Activated CD4-positive, CD25-positive, alpha-beta regulatory T cell treated with anti-CD3 and anti-CD28 coated beads, Interleukin-2, amount 50 U/mL, for 24 hours (primary cell): ENCODE measurements around the gene ZGLP1.
"Not testable (repeated sequence)": the region's sequence is repeated elsewhere in the genome, so short reads cannot be mapped to it uniquely, and the experiment has no call there.

Experiments used
- ATAC-seq, 2 donors: fragments of 150-1000 bp; cut with Tn5 transposase; one replicate each; pipeline ENCODE4 v1.10.0; 2021; ENCODE audit warnings: mild to moderate bottlenecking in 1 of 2, moderate library complexity in 1 of 2

ZGLP1 gene

DNA sequence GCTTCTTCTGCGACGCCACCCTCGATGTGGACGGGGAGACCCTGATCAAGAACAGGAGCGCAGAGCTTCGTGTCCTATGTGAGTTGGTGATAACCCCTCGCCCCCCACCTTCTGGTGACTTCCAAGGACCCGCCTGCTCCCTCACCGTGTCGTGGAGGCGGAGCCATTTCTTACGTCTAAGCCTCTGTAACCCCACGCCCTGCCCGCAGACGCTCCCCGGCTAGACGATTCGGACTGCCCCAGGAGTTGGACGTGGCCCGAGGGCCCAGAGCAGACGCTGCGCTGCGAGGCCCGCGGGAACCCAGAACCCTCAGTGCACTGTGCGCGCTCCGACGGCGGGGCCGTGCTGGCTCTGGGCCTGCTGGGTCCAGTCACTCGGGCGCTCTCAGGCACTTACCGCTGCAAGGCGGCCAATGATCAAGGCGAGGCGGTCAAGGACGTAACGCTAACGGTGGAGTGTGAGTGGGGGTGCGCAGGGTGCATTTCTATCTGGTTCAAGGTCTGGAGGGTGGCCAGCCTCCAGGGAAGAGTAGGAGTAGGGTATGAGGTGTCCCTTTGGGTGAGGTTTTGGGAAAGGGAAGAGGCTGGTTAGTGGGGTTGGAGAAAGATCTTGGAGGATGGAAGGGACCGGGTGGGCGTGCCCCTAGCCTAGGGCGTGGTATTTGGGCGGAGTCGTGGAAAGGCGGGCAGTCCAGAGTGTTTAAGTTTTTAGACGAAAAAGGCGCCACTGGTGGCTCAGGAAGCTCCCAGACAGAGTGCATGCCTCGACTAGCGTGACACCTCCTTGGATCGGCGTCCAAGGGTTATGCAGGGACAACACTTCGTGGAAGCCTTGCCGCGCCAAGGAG lies 16.6 kb downstream of the ZGLP1 start:
- no peak for ATAC-seq

- ATAC-seq = peak; percentile 30 to 36
Measured at GRCh38 chr19:10292206-10292788, 17.3 kb downstream of the ZGLP1 start.

GRCh38 chr19:10291554-10292205 lies 17.9 kb downstream of the ZGLP1 start:
- no peak for ATAC-seq

DNA sequence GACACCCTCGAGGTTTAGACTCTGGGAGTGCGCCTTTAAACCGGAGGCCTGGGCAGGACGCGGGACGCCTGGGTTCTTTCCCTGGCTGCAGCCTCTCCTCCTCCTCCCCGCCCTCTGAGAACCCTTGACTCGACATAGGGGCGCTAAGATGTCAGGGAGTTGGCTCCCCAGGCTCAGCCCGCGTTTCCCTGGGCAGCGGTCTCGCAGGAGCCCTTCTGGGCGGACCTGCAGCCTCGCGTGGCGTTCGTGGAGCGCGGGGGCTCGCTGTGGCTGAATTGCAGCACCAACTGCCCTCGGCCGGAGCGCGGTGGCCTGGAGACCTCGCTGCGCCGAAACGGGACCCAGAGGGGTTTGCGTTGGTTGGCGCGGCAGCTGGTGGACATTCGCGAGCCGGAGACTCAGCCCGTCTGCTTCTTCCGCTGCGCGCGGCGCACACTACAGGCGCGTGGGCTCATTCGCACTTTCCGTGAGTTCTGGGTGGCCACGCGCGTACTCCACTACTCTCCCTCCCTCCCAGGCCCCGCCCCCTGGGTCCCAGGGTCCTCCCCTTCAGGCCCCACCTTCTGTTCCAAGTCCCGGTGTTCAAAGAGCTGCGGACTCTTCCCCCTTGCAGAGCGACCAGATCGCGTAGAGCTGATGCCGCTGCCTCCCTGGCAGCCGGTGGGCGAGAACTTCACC lies 18.6 kb downstream of the ZGLP1 start:
- peak in 1 of 2 donors; percentile 2 for ATAC-seq

DNA sequence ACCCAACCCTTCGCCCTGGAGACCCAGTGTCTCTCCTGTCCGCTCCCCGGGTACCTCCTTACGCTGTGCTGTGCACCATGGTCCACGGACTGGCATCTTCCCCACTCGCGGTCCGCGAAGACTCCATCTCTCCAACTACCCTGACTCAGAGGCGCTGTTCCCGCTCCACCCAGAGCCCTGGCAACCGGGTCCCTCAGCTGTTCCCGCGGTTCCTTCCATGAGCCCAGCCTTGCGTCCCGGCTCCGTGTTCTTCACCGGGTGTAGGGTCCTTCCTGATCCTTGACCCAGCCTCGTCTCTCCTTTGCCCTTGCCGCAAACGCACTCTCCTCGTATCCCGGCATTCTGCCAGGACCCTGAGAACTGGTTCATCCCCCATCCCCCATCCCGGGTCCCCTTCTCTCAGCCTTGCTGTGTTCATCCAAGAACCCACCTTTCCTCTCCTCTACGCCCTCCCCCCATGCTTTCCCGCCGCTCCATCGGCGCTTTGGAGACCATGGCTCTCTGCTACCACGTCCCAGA lies 19.2 kb downstream of the ZGLP1 start:
- ATAC-seq = no peak

DNA sequence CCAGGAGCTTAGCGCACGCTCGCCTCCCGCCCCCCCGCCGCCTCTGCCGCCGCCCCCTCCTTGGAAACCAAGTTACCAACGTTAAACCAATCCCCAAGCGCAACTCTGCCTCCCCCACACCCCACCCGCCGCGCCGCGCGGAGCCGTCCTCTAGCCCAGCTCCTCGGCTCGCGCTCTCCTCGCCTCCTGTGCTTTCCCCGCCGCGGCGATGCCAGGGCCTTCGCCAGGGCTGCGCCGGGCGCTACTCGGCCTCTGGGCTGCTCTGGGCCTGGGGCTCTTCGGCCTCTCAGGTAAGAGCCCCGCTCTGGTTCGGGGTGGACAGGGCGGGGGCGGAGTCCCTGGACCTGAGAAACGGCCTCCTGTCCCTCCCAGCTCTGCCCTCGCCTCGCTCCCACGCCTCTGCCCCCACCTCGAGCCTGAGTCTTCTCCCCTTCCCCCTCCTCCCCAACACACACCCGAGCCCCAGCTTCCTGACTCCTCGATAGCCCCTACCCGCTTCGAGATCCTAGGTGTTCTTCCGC lies 19.7 kb downstream of the ZGLP1 start, which contains the start of gene ICAM5:
Gene ICAM5 (plus strand): TSS at position 117 of the 521 bp plus-strand sequence. CDS start 92 bp downstream, at position 209.
- peak in 1 of 2 donors; percentile 7 for ATAC-seq

DNA sequence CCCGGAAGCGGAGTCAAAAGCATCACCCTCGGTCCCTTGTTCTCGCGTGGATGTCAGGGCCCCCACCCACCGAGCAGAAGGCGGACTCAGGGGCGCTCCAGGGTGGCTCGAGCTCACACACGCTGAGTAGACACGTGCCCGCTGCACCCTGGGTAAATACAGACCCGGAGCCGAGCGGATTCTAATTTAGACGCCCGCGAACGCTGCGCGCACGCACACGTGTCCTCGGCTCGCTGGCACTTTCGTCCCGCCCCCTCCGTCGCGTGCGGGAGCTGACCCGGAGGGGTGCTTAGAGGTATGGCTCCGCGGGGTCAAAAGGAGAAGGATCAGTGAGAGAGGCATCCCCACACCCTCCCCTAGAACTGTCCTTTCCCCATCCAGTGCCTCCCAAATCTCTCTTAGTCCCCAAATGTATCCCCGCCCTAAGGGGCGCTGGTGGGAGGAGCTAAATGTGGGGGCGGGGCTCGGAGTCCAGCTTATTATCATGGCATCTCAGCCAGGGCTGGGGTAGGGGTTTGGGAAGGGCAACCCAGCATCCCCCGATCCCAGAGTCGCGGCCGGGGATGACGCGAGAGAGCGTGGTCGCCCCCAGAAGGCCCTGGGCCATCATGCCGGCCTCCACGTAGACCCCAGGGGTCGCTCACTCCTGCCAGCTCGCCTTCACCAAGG lies 20.3 kb downstream of the ZGLP1 start:
- ATAC-seq = peak; percentile 68 to 77

- ATAC-seq = peak; percentile 24 to 25
Measured at GRCh38 chr19:10288662-10289166, 20.9 kb downstream of the ZGLP1 start.

GRCh38 chr19:10286803-10287737 lies 22.5 kb downstream of the ZGLP1 start, which contains the start of gene ICAM4:
Gene ICAM4 (plus strand): TSS chr19:10286955. CDS start chr19:10287013, 58 bp downstream.
- ATAC-seq = no peak

GRCh38 chr19:10285393-10285792 lies 24.2 kb downstream of the ZGLP1 start:
- no peak for ATAC-seq

- ATAC-seq = no peak
Measured at GRCh38 chr19:10284960-10285278, 24.7 kb downstream of the ZGLP1 start.

- no peak for ATAC-seq
Measured at GRCh38 chr19:10284065-10284959, 25.3 kb downstream of the ZGLP1 start.

GRCh38 chr19:10283301-10284064 lies 26.1 kb downstream of the ZGLP1 start:
- no peak for ATAC-seq

- not testable (repeated sequence) for ATAC-seq
Measured at GRCh38 chr19:10282043-10282442, 27.6 kb downstream of the ZGLP1 start.

DNA sequence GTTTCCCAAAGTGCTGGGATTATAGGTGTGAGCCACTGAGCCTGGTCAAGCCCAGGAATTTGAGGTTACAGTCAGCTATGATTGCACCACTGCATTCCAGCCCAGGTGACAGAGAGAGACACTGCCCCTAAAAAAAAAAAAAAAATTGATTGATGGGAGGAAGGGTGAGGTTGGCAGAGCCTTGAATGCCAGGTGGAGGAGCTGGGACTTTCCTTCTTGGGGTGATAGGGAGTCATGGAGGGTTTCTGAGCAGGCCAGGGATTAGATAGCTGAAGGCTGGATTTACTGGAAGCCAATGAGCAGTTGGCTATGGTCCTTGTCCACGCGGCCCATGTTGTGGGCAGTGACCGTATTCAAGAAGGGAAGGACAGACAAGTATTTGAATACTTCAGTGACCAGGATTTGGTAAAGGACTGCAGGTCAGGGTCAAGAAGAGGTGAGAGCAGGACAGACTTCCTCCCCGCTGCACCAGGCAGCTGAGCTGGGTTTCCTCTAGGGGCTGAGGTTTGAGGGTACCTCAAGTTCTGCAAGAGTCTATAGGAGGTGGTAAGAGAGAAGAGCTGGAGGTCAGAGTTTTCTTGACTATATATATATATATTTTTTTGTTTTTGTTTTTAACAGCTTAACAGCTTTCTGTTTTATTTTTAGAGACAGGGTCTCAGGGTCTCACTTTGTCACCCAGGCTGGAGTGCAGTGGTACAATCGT lies 29.7 kb downstream of the ZGLP1 start:
- no peak for ATAC-seq

GRCh38 chr19:10278935-10279334 lies 30.7 kb downstream of the ZGLP1 start:
- ATAC-seq = no peak

GRCh38 chr19:10277795-10278589 lies 31.6 kb downstream of the ZGLP1 start:
- ATAC-seq = no peak
